IMR-90 (cell line): ENCODE measurements around the gene ITSN1. TPM values are rescaled to one million over a fixed set of nuclear protein-coding genes. Genes with fewer than 3 reads are reported as not detected.

Experiments used
- ATAC-seq: fragments of 200-7000 bp; cut with Tn5 transposase; 2 replicates; pipeline ENCODE4 v1.9.1; 2020; ENCODE audit warnings: low read depth, mild to moderate bottlenecking, moderate library complexity
- BruUV-seq: library from RNA; stranded (reverse); fragments of 400-500 nt; replicated peaks from 2 replicates; lab custom pipeline; 2021; lab: Mats Ljungman, UMichigan
- CTCF ChIA-PET: fragments of 300-600 bp; formaldehyde crosslinking; extraction: SDS; loops from one replicate; lab custom pipeline; 2021; ENCODE audit warnings: antibody characterized with exemption; lab: Yijun Ruan, JAX
- POLR2A ChIA-PET: fragments of 300-600 bp; sonication (Branson Sonifier 250); formaldehyde crosslinking; loops from one replicate; lab custom pipeline; 2022; ENCODE audit warnings: antibody characterized with exemption; ENCODE audit not compliant: unreplicated experiment; lab: Charles Lee
- DNase-seq: peaks from one replicate; pipeline ENCODE4 v3.0.0; 2013
- H2AFZ ChIP-seq: replicated peaks from 2 replicates; pipeline ENCODE3; 2013; ENCODE audit warnings: low read length, mild to moderate bottlenecking; ENCODE audit not compliant: poor library complexity
- H2AK5ac ChIP-seq: 2 replicates; pipeline ENCODE4 v1.6.1; 2013; ENCODE audit warnings: low read depth, low read length, inconsistent platforms
- H2AK9ac ChIP-seq: replicated peaks from 2 replicates; pipeline ENCODE3; 2013; ENCODE audit warnings: mild to moderate bottlenecking, low read depth, low read length, moderate library complexity; ENCODE audit not compliant: poor library complexity
- H2BK120ac ChIP-seq: 2 replicates; pipeline ENCODE4 v1.6.1; 2013; ENCODE audit warnings: low read depth, low read length, inconsistent platforms
- H2BK15ac ChIP-seq: 3 replicates; pipeline ENCODE4 v1.6.1; 2013; ENCODE audit warnings: low read depth, low read length, inconsistent platforms
- H2BK20ac ChIP-seq: 2 replicates; pipeline ENCODE4 v1.6.1; 2013; ENCODE audit warnings: low read depth, mild to moderate bottlenecking, inconsistent platforms, low read length, moderate library complexity
- H2BK5ac ChIP-seq: 2 replicates; pipeline ENCODE4 v1.6.1; 2013; ENCODE audit warnings: mild to moderate bottlenecking, low read depth, low read length, inconsistent platforms; ENCODE audit not compliant: poor library complexity, severe bottlenecking
- H3K14ac ChIP-seq: replicated peaks from 2 replicates; pipeline ENCODE4 v1.6.1; 2013; ENCODE audit warnings: low read depth, low read length, inconsistent platforms
- H3K18ac ChIP-seq: 2 replicates; pipeline ENCODE4 v1.6.1; 2013; ENCODE audit warnings: low read depth, low read length, control low read depth
- H3K23ac ChIP-seq: 2 replicates; pipeline ENCODE4 v1.6.1; 2013; ENCODE audit warnings: low read depth, low read length, inconsistent platforms
- H3K27ac ChIP-seq: 2 replicates; pipeline ENCODE4 v1.5.1; 2013; ENCODE audit warnings: mild to moderate bottlenecking, control low read depth, low read length; ENCODE audit not compliant: insufficient read depth
- H3K27me3 ChIP-seq: 2 replicates; pipeline ENCODE4 v1.6.1; 2013; ENCODE audit warnings: low read length; ENCODE audit not compliant: control insufficient read depth, insufficient read depth
- H3K36me3 ChIP-seq: 2 replicates; pipeline ENCODE4 v1.6.1; 2013; ENCODE audit warnings: low read length, mixed read lengths; ENCODE audit not compliant: control insufficient read depth, insufficient read depth
- H3K4ac ChIP-seq: 2 replicates; pipeline ENCODE4 v1.6.1; 2013; ENCODE audit warnings: low read depth, low read length, inconsistent platforms
- H3K4me1 ChIP-seq: 2 replicates; pipeline ENCODE4 v1.6.1; 2013; ENCODE audit warnings: low read length, mixed read lengths; ENCODE audit not compliant: control insufficient read depth, insufficient read depth
- H3K4me2 ChIP-seq: 2 replicates; pipeline ENCODE4 v1.6.1; 2013; ENCODE audit warnings: low read depth, mild to moderate bottlenecking, control low read depth, low read length, moderate library complexity
- H3K4me3 ChIP-seq: 2 replicates; pipeline ENCODE4 v1.5.1; 2013; ENCODE audit warnings: low read depth, mild to moderate bottlenecking, control low read depth, low read length, moderate library complexity; ENCODE audit not compliant: insufficient read depth
- H3K56ac ChIP-seq: 2 replicates; pipeline ENCODE4 v1.6.1; 2013; ENCODE audit warnings: low read length, inconsistent platforms; ENCODE audit not compliant: insufficient read depth; ENCODE audit errors: extremely low read depth
- H3K79me1 ChIP-seq, 2 experiments: 2 replicates each; pipeline ENCODE4 v1.6.1; 2013; ENCODE audit warnings: low read length in 2 of 2, inconsistent platforms in 1 of 2, low read depth in 1 of 2
- H3K9ac ChIP-seq: 2 replicates; pipeline ENCODE4 v1.6.1; 2013; ENCODE audit warnings: low read depth, low read length, control low read depth
- H3K9me1 ChIP-seq: 2 replicates; pipeline ENCODE4 v1.6.1; 2013; ENCODE audit warnings: low read length, inconsistent platforms; ENCODE audit not compliant: insufficient read depth
- H3K9me3 ChIP-seq: 2 replicates; pipeline ENCODE4 v1.6.1; 2013; ENCODE audit warnings: low read length; ENCODE audit not compliant: control insufficient read depth, insufficient read depth
- H4K20me1 ChIP-seq: 2 replicates; pipeline ENCODE4 v1.6.1; 2013; ENCODE audit warnings: low read length, inconsistent platforms; ENCODE audit not compliant: insufficient read depth
- H4K5ac ChIP-seq: 2 replicates; pipeline ENCODE4 v1.6.1; 2013; ENCODE audit warnings: mild to moderate bottlenecking, low read depth, low read length, control low read depth
- H4K8ac ChIP-seq, 2 experiments: 2 replicates each; pipeline ENCODE4 v1.6.1; 2013; ENCODE audit warnings: low read depth in 2 of 2, low read length in 2 of 2, control low read depth in 1 of 2, inconsistent platforms in 1 of 2
- H4K91ac ChIP-seq: 2 replicates; pipeline ENCODE4 v1.6.1; 2013; ENCODE audit warnings: low read depth, low read length, inconsistent platforms; ENCODE audit not compliant: insufficient read depth
- FOS ChIP-seq: fragments of 150-350 bp; IDR thresholded peaks from 2 replicates; pipeline ENCODE4 v1.6.1; 2016; ENCODE audit warnings: low read depth, low read length
- MAFK ChIP-seq: IDR thresholded peaks from 2 replicates; pipeline ENCODE4 v1.6.1; 2012; ENCODE audit warnings: low read depth, low read length, improper control_type of control experiment
- WGBS, 2 experiments: methylation state at CpG; one replicate each; pipeline versions ENCODE4 v1.1.5 to v1.1.7; 2013; ENCODE audit warnings: missing lambda C conversion rate in 2 of 2; ENCODE audit not compliant: insufficient read length in 1 of 2; ENCODE audit errors: extremely low coverage in 2 of 2; 5-methylcytosine and 5-hydroxymethylcytosine counted together
- dilution Hi-C: fragments of 300-500 bp; cut with HindIII; formaldehyde crosslinking; loops from one replicate; pipeline ENCODE4 v1.14.3; 2018; ENCODE audit warnings: low sequenced_read_pairs; ENCODE audit not compliant: unreplicated experiment
- in situ Hi-C: fragments of 300-500 bp; cut with MboI; formaldehyde crosslinking; loops from 3 replicates; pipeline ENCODE4 v1.14.3; 2019; ENCODE audit warnings: low sequenced_read_pairs, inconsistent platforms, mixed read lengths
- intact Hi-C: fragments of 100-400 bp; cut with micrococcal nuclease; formaldehyde crosslinking; loops from 2 replicates; pipeline ENCODE4 v1.10.0; 2022
- polyA plus RNA-seq, 3 experiments: library from polyadenylated mRNA; depleted of rRNA; stranded (reverse); fragments of >200 nt; gene quantifications; 2 replicates each; pipeline ENCODE4 v1.2.3, GENCODE V29; 2012; ENCODE audit warnings: low replicate concordance in 1 of 3
- total RNA-seq: library from RNA; depleted of rRNA; stranded (reverse); fragments of >200 nt; gene quantifications from 2 replicates; pipeline ENCODE4 v1.2.3, GENCODE V29; 2012
- TF ChIP-seq, protein P1 (sequence below): conservative IDR thresholded peaks from 2 replicates; pipeline ENCODE4 v1.5.1; 2012; ENCODE audit warnings: mild to moderate bottlenecking, low read depth, low read length, improper control_type of control experiment

The ITSN1 gene
- total and polyA plus RNA-seq, 2 of the 4 experiments (the other 2 are of a cell fraction) = 45.4 to 62.0 TPM

DNA sequence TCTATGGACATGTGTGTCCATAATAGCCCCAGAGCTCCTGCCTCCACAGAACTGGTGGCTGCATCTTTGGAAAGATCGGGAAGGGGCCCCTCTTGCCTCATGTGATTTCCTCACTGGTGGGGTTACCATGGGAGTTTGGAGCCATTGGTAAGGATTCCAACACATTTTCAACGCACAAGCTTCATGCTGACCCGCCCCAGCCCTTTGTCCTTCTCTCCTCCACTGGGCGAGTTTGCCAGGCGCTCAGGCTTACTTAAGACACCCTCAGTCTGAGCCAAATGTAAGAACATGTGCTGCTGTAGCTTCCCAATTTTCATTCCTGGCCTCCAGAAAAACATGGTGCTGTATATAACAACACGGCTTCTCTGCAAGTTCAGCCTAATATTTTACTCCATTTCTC is 200.9 kb downstream of the ITSN1 start:
- Histone ChIP-seq H2BK120ac (no peak overlapping the region), H2BK5ac (no peak overlapping the region), H3K4me1 (peaks cover 14% of the 10 kb centered on the region), H4K5ac (no peak overlapping the region), H3K9me3 (no peaks in the 10 kb centered on the region), H3K4me3 (no peak overlapping the region), H2BK20ac (no peak overlapping the region), H3K36me3 (peaks cover 8% of the 10 kb centered on the region), H2BK15ac (no peak overlapping the region), H2AFZ (no peak overlapping the region), H4K91ac (no peak overlapping the region), H2AK9ac (no peak overlapping the region), H3K23ac (no peak overlapping the region), H3K79me1 (peaks cover 0 to 4% of the 10 kb centered on the region in 2 experiments; a peak in 2 of 4 replicates), H3K9me1 (peaks cover 9% of the 10 kb centered on the region; the same call in 1 of the 2 replicates), H3K14ac (no peak overlapping the region), H4K20me1 (no peaks in the 10 kb centered on the region), H3K27ac (no peak overlapping the region), H3K18ac (no peak overlapping the region), H2AK5ac (no peak overlapping the region), H3K9ac (no peak overlapping the region), H3K27me3 (no peaks in the 10 kb centered on the region), H3K56ac (no peak overlapping the region), H3K4me2 (no peak overlapping the region), H4K8ac (no peak overlapping the region), H3K4ac (no peak overlapping the region)
- intact Hi-C loops = no loop called here
- ChIA-PET CTCF (no interaction called here), POLR2A (no interaction called here)
- 100% methylated on average over 1 of the region's 6 CpGs; no CpG with 5 or more reads in 1 of the 2 experiments for WGBS, 2 experiments
- in situ Hi-C loops = no loop called here
- dilution Hi-C loops = no loop called here
- no TSS peak for BruUV-seq
- no peak for ATAC-seq
- TF ChIP-seq FOS (no peak), MAFK (no peak)
- TF ChIP-seq, protein P1, sequence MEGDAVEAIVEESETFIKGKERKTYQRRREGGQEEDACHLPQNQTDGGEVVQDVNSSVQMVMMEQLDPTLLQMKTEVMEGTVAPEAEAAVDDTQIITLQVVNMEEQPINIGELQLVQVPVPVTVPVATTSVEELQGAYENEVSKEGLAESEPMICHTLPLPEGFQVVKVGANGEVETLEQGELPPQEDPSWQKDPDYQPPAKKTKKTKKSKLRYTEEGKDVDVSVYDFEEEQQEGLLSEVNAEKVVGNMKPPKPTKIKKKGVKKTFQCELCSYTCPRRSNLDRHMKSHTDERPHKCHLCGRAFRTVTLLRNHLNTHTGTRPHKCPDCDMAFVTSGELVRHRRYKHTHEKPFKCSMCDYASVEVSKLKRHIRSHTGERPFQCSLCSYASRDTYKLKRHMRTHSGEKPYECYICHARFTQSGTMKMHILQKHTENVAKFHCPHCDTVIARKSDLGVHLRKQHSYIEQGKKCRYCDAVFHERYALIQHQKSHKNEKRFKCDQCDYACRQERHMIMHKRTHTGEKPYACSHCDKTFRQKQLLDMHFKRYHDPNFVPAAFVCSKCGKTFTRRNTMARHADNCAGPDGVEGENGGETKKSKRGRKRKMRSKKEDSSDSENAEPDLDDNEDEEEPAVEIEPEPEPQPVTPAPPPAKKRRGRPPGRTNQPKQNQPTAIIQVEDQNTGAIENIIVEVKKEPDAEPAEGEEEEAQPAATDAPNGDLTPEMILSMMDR = no peak
- no peak for DNase-seq
